ENCODE data around the gene RUFY1.

Gene RUFY1

GRCh38 chr5:179605026-179605833 lies 54.9 kb downstream of the RUFY1 start:
- DNase-seq, result no peak

- no peak for DNase-seq
These were observed 55.9 kb downstream of the RUFY1 start for GRCh38 chr5:179606071-179606909.

DNA sequence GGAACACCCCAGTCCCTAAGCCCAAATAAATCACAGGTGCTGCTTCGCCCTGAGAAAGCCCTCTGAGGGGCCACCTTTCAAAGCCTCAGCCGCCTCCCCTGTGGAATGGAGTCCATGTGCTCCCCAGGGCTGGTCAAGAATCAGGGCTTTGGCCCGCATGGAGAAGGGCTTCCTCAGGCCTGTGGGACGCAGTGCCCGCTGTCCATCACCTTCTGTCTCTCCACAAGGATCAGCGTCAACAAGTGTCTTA lies 56.5 kb downstream of the RUFY1 start:
- DNase-seq, result no peak

DNA sequence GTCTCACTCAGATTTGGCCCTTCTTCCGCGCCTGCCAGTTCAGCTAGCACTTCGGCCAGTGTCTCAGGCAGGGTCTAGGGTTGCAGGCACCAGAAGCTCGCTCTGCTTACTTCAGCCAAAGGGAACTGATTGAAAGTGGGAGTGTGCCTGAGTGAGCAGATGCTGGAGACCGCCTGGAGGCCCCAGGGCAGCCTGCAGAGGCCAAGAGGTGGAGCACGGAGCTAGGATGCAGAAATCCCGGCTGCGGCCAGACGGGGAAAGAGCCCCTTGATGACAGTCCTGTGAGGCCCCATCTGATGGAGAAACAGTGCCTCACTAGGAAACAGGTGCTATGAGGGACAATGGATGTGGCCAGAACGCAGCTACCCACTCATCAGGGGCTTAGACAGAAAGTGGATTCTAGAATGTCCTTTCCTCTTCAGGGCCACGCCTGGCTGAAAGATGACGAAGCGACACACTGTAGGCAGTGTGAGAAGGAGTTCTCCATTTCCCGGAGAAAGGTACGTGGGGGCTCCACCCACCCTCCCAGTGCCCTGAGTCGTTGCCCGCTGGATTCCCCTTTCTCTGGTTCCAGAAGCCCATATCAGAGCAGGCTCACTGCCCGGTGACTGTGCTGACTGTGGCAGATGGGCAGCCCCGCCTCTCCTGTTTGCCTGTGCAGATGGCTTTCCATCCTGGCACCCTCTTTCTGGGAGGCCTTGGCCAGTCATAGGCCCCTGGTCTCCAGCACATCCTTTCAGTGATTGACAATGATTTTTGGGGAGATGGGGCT lies 57.0 kb downstream of the RUFY1 start:
- DNase-seq, result no peak

GRCh38 chr5:179608131-179608581 lies 57.8 kb downstream of the RUFY1 start:
- peak; percentile 50 for DNase-seq

DNA sequence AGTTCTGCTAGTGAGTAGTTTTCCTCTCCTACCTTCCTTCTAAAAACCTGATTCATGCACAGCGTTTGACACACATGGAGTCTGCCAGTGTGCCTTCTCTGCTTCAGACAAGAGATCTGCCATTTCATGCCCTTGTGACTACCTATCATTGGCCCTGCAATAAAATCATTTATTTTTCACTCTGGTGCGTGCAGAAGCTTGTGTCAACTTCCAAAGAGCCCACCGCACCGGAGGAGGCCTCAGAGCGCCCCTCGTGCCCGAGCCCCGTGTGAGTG lies 59.4 kb downstream of the RUFY1 start:
- DNase-seq, result no peak

- no peak for DNase-seq
These were observed 60.0 kb downstream of the RUFY1 start for GRCh38 chr5:179610109-179610902.

DNA sequence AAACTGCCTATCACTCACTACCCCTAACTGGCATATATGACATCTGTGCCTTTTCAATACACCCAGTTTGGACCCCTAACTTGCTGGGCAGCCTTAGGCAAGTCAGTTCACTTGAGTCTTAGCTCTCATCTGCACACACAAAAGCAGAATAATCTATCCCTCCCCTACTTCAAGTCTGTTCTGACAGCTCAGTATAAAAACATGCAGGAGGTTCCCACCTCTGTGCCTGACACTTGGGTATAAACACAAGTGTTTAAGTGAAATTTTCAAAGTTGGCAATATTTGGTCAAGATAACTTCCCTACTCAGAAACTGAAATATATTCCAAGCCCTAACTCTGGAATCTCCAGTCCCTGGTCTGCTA lies 60.5 kb downstream of the RUFY1 start:
- no peak for DNase-seq

- no peak for DNase-seq
These were observed 62.5 kb downstream of the RUFY1 start for GRCh38 chr5:179612577-179613459.

GRCh38 chr5:179613460-179614071 lies 63.2 kb downstream of the RUFY1 start:
- no peak for DNase-seq

GRCh38 chr5:179614745-179615144 lies 64.4 kb downstream of the RUFY1 start:
- no peak for DNase-seq

DNA sequence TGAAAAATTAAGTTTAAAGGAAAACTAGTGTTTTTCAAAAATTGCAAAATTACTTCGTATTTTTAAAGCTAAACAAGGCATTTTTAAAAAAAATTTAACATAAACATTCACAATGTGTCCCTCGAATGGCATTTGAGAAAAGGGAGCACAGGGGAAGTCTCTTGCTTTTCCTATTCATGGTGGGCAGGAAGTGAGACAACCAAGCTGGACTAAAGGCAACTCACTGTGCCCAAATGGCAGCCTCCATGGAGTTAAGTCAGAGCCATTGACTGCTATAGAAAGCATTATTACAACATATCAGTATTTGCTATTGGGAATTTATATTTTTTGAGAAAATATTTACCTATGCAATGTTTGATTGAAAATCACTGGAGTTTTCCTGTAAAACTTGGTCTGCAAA lies 64.8 kb downstream of the RUFY1 start:
- no peak for DNase-seq

- DNase-seq, result no peak
These were observed 65.7 kb downstream of the RUFY1 start for GRCh38 chr5:179616002-179616594.

DNA sequence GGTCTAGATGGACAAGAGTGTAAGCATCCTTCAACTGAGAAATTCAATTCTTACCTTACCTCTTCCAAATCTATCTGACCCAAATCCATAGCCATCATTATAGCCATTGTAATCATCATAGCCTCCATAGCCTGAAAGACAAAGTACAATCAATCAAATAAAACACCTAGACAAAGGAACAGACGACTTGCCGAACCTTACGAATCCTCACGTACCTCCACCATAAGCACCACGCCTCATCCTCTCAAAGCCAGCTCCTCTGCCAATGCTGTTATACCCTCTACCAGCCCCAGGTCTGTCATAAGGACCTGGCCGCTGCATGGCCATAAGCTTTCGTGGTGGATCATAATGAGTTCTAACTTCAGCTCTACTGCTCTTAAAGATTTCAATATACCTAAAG lies 67.6 kb downstream of the RUFY1 start:
- DNase-seq, result no peak

GRCh38 chr5:179618923-179619554 lies 68.7 kb downstream of the RUFY1 start:
- DNase-seq, result no peak

GRCh38 chr5:179619776-179620175 lies 69.4 kb downstream of the RUFY1 start:
- no peak for DNase-seq

GRCh38 chr5:179620293-179620692 lies 69.9 kb downstream of the RUFY1 start:
- DNase-seq, result no peak

- no peak for DNase-seq
These were observed 70.5 kb downstream of the RUFY1 start for GRCh38 chr5:179620703-179621350.

GRCh38 chr5:179621551-179622214 lies 71.3 kb downstream of the RUFY1 start:
- no peak for DNase-seq

All from activated CD4-positive, alpha-beta T cell treated with anti-CD3 and anti-CD28 coated beads, Interleukin-2, amount 50 U/mL, for 16 hours (primary cell).